Ecto neural progenitor cell (in vitro differentiated cells): ENCODE data around the gene SF1.

ENCODE experiments used
- DNase-seq: peaks from one replicate; pipeline ENCODE4 v3.0.0-alpha.2; 2018; ENCODE audit warnings: low spot score

Gene SF1

GRCh38 chr11:64784813-64785581 lies 6.7 kb upstream of the SF1 start:
- DNase-seq, result no peak

GRCh38 chr11:64778223-64778472 lies 194 bp downstream of the SF1 start:
- no peak for DNase-seq

DNA sequence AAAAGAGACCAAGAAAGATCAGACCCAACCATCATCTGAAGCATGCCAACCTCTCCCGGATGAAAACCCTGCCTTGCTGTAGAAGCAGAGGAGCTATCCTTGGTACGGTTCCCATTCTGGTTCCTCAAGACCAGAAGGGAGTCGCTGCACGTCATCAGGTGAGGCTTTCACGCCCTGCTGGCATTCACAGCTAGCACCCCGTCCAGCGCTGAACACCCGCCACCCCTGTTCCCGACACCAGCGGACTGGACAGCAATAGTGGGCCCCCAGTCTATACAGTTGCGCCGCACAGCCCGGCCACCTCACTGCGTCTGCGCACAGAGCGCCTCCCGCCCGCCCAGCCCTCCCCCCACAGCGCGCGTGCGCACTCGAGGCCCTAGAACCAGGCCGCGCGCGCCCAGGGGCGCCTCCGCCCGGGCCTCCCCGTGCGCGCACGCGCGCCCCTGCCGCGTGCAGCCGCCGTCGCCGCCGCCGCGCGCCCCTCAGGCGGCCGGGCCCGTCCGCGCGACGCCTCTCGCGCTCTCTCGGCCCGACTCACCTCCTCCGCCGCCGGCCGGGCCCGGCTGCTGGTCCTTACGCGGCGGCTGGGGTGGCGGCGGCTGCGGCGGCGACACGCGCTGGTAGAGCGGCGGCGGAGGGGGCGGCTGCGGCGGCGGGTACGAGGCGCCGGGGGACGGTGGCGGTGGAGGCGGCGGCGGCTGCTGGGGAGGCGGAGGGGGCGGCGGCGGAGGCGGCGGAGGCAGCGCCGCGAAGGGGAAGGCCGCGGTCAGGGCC lies 706 bp downstream of the SF1 start:
- DNase-seq, result peak; percentile 88

GRCh38 chr11:64776875-64777274 lies 1.5 kb downstream of the SF1 start:
- no peak for DNase-seq

DNA sequence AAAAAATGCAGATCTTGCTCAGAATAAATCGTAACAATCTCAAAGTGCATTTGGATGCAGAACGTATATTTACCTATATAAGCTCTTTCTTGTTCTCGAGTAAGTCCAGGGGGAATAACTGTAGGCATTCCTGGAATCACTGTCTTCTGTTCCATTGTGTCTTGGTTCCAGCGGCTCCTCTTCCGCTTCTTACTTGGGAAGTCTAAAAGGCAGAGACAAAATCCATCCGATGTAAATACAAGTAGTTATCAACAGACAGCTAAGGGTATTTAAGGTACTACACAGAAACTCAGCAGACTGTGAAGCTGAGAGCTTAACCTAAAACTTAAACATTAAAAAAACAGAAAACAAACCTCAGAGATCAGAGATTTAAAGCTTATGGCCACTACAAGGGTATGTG lies 1.9 kb downstream of the SF1 start:
- no peak for DNase-seq

GRCh38 chr11:64774144-64774543 lies 4.2 kb downstream of the SF1 start:
- DNase-seq, result no peak

DNA sequence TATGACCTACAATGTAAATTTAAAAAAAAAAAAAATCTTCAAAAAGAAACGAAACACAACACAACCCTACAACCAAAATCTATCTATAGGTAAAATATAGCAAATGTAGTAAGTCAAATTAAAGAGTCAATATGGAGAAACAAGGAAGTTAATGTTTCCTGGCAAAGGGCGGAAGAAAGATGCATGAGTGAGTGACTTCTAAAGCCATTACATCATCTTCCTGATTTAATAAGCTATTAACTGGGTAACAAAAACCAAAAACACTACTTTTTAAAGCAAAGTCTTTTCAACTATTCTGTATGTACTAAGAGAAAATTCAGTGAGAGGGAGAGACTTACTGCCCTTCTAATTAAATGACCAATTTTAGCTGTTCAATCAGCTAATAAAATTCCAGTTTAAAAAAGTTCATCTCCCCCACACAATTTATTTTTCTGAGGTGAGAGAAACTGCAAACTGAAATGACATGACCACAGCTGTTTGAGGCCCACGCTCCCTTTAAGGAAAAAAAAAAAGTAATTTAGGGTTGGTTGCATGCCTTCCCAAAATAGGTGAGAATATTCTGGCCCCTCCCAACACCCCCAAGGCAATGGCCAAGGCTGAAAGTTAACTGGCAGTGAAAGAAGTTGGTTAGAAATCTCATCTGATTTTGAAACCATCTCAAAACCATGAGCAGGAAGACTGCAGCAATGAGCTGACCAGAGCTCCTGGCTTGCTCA lies 5.9 kb downstream of the SF1 start:
- DNase-seq, result no peak

GRCh38 chr11:64771861-64772260 lies 6.5 kb downstream of the SF1 start:
- no peak for DNase-seq

DNA sequence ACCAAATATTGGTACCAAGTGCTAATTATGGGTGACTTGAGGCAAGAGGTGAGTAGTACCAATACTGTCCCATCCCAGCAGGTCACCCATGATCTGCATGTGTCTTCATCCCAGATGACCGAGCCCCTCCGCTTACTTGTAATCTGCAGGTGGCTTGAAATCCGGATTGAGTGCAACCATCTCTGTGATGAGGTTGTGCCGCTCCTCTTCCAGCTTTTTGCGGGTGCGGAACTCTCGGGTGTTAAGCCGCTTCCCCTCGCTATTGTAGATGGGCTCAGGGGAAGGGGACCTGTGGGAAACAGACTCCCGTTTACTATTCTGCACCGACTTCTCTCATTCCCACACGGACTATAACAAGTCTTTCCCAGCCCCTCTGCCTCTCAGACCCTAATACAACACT lies 8.2 kb downstream of the SF1 start:
- DNase-seq, result no peak

DNA sequence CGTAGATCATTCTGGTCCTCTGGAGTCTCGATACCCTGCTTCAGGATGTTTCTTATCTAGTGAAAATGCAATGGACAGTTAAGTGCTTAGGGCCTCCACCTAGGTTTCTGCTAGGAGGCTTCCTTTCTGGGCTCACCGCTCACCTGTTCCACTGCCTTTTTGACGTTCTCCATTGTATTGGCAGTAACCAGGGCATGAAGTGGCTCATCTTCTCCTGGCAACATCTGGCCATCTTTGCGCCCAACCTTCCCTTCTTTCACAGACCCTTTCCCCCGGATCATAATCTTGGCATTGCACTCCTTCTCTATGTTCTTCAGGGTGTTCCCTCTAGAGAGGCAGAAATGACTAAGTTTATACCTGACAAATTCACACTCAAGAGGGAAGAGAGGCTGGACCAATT lies 9.1 kb downstream of the SF1 start:
- no peak for DNase-seq

- DNase-seq, result no peak
These were observed 10.0 kb downstream of the SF1 start for GRCh38 chr11:64768300-64768694.

DNA sequence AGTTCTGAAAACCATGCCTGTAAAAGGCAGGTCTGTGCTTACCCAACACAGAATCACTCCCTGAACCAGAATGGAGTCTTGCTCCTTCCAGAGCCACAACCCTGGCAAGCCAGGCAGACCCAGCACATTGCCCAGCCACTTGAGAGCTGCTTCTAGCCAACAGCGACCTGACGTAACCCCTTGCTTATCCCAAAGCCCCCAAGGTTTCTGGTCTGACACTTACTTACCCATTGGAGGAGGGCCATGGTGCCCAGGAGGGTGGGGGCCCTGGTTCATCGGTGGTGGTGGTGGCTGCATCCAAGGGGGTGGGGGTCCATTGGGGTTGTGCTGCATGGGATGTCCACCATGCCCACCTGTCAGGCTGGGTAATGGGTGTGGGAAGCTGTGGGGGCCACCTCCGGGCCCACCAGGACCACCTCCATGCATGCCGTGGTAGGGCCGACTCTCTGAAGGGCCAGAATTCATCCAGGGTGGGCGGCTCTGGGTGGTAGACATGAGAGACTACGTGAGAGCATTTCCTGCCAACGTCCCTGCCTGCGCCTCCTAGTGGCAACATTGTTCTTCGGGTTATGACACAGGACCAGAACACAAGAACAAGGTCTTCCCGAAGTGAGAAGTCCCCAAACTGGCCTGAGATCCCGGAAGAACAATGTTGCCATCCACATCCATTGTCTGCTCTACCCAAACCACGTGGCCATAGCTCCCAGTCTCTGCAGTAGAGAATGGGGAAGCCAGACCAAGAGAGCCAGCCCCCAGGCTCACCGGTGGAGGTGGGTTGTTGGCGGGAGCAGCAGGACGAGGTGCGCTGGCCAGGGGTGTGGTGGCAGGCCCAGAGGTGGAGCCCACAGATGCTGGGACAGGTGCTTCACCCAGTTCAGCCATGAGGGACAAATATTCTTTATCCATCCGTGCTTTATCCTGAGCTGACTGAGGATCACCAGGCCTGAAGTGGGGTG lies 10.7 kb downstream of the SF1 start:
- peak; percentile 86 for DNase-seq

DNA sequence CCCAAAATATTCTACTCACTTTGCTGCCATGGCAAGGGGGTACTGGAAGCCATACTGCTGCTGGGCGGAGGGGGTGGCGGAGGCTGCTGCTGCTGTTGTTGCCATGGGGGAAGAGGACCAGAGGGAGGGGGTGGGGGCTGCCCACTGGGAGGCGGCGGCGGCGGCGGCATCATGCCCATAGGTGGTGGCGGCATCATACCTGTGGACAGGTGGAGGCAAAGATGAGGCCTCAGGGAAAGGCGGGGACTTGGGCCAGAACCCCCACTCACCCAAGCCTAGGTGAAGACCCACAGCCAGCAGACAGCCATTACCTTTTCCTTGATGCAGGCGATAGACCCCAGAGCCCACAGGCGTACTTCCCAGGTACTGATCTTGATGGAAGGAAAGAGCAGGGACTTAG lies 11.5 kb downstream of the SF1 start:
- DNase-seq, result no peak

GRCh38 chr11:64765851-64766665 lies 12.3 kb downstream of the SF1 start:
- peak; percentile 47 for DNase-seq

DNA sequence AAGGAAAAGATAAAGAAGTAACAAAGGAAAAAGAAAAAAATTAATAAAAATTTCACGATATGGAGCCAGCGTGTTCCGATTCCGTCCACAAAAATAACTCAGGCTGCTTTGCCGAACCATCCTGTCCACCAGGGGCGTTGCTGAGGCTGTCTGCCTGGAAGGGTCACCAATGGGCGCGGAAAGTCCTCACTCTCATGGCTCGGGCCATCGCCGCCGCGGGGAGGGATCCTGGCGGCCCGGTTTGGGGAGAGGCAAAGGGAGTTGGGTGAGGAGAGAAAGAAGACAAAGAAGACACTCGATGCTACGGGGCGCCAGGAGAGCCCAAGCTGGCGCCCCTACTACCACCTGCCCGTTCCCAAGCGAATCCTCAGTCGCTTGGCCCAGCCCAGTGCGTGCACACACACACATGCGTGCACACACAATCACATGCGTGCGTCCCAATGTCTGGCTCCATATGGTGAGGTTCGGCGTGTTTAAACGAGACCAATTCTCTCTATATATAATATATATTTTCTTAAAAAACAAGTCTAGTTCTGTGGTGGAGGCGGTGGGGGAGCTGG lies 13.0 kb downstream of the SF1 start:
- peak; percentile 54 for DNase-seq

DNA sequence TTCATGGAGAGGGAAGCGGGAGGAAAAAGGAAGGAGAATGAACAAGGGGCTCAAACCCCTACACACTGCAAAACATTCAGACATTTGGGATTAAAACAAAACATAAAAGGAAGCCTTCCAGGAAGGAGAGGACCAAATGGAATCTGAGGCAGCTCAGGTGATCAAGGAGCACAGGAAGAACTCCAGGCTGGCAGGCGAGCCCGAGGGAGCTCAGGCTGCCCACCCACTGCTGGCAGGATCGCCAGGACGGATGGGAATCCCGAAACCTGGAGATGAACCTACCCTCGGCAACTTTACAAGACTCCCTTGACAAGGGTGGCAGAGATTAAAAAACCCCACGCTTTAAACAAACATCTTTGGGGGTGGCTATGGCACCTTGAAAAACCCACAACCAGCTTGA lies 13.6 kb downstream of the SF1 start:
- DNase-seq, result no peak

DNA sequence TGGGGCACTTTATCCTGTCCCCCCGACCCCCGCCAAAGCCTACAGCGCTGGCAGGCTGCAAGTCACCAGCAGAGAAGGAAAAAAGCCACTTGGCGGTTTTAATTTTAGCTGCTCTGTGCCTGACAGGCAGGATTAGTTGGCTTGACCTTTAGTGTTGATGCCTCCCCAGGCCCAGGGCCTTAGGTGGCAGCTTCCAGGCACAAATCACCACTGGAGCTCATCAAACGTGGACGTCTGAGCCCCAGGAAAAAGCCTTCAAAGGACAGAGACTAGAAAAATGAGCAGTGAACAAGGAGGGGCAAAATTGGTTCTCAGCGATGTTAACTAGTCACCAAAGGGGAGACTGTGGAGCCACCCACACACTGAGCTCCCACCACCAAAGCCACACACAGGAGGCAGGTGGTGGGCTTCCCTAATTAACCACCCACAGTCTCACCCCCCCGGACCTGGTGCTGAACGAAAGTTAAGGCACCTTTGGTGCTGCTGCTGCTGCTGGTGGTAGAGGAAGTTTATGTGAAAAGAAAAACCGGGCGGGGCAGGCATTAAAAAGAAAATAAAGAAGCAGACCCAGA lies 14.2 kb downstream of the SF1 start:
- DNase-seq, result peak; percentile 46

DNA sequence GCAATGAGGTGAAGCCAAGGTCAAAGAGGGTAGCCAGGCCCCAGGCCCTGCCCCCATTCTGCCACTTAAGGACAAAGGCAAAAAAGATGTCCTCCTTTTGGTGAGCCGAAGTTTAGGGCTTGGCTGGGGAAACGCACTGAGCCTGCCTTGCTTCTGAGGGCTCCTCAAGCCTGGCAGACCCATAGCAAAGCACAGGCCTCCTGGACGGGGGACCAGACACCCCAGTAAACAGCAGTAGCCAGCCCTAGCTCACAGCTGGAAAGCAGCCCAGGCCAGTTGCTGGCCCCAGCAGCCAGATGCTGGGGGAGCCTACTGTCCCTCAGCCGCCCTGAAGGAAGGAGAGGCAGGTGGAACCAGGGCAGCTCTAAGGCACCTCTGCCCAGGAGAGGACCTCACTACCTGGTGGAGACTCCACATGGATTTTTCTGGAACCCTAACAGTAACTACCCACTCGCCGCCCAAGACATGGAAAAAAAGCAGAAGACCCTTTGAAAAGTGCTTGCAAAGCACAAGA lies 14.8 kb downstream of the SF1 start:
- no peak for DNase-seq

DNA sequence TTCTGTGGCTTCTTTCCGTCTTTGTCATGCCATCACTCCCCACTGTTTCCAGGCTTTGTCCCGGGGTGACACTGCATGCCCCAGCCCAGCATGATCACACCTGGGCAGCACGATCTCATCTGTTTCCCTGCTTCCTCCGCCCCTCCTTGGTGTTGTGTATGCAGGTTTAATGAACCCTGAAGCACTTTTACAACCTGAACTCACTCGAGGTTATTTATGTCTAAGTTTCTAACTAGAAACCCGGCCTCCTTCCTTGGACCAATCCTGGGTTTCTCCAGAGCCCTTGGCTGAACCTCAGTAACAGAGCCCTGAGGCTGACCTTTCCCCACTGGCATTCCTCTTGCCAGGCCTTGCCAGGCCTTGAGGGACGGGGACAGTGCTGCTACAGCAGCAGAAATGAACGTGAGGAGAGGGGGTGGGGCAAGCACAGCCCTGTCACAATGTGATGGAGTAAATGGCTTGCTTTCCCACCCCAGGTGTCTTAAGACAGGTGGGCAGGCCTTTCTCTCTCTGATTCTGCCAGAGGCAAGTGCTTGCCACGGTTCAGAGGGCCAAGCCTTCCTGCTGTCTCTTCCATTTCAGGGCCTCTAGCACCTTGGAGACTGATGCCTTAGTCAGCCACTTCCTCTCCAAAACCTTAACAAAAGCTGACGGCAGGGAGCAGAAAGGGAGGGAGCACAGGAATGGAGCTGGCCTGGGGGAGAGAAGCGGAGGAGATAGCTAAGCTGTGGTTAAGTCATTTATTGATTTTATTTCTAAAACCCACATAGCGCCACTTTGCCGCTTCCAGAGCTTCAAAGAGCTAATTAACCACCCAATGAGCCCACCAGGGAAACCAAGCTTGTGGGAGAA lies 15.4 kb downstream of the SF1 start:
- DNase-seq, result no peak
